Endodermal cell (in vitro differentiated cells): Measurements from ENCODE around the gene DYRK3. TPM values are rescaled to one million over a fixed set of nuclear protein-coding genes. Genes with fewer than 3 reads are reported as not detected.
A peak's percentile ranks its signal among the peaks of the same experiment; 100 is the strongest.

ENCODE experiments used
- DNase-seq: peaks from one replicate; pipeline ENCODE4 v3.0.0-alpha.2; 2017
- H3K27ac ChIP-seq: 2 replicates; pipeline ENCODE4 v1.5.1; 2013; ENCODE audit warnings: mild to moderate bottlenecking, low read depth, low read length, moderate library complexity
- H3K27me3 ChIP-seq: 2 replicates; pipeline ENCODE4 v1.6.1; 2013; ENCODE audit warnings: mild to moderate bottlenecking, low read length, moderate library complexity; ENCODE audit not compliant: insufficient read depth, control insufficient read depth, poor library complexity, severe bottlenecking
- H3K36me3 ChIP-seq: 2 replicates; pipeline ENCODE4 v1.7.0; 2013; ENCODE audit warnings: mild to moderate bottlenecking, low read length, moderate library complexity; ENCODE audit not compliant: control insufficient read depth, insufficient read depth
- H3K4me1 ChIP-seq: one replicate; pipeline ENCODE4 v1.7.0; 2013; ENCODE audit warnings: low read length; ENCODE audit not compliant: control insufficient read depth, insufficient read depth
- H3K4me3 ChIP-seq: 2 replicates; pipeline ENCODE4 v1.5.1; 2013; ENCODE audit warnings: mild to moderate bottlenecking, low read length, moderate library complexity
- H3K9ac ChIP-seq: 2 replicates; pipeline ENCODE4 v1.6.1; 2013; ENCODE audit warnings: mild to moderate bottlenecking, low read length, moderate library complexity; ENCODE audit not compliant: poor library complexity, severe bottlenecking; ENCODE audit errors: extremely low read depth
- H3K9me3 ChIP-seq: 2 replicates; pipeline ENCODE4 v1.6.1; 2013; ENCODE audit warnings: mild to moderate bottlenecking, low read length, moderate library complexity; ENCODE audit not compliant: control insufficient read depth
- H3K27ac Mint-ChIP-seq: 2 replicates; pipeline ENCODE4 v1.8.0; 2020; ENCODE audit warnings: mixed read lengths
- H3K27me3 Mint-ChIP-seq: 2 replicates; pipeline ENCODE4 v1.8.0; 2021; ENCODE audit warnings: mild to moderate bottlenecking, mixed read lengths; ENCODE audit not compliant: insufficient read depth
- H3K36me3 Mint-ChIP-seq: 2 replicates; pipeline ENCODE4 v1.8.0; 2020; ENCODE audit warnings: low read depth, mixed read lengths
- H3K4me1 Mint-ChIP-seq: 2 replicates; pipeline ENCODE4 v1.8.0; 2020; ENCODE audit warnings: mixed read lengths
- H3K4me3 Mint-ChIP-seq: 2 replicates; pipeline ENCODE4 v1.8.0; 2020; ENCODE audit warnings: mild to moderate bottlenecking, moderate library complexity, mixed read lengths
- H3K9me3 Mint-ChIP-seq: 2 replicates; pipeline ENCODE4 v1.8.0; 2020; ENCODE audit warnings: mild to moderate bottlenecking, mixed read lengths
- CTCF ChIP-seq: fragments of 200-600 bp; sonication (generic); conservative IDR thresholded peaks from 2 replicates; pipeline ENCODE4 v1.5.0; 2021; ENCODE audit warnings: antibody characterized with exemption, mild to moderate bottlenecking
- WGBS, 2 experiments: methylation state at CpG; one replicate each; pipeline versions ENCODE4 v1.1.5 to v1.1.7; 2013; ENCODE audit warnings: missing lambda C conversion rate in 2 of 2, mixed read lengths in 1 of 2; ENCODE audit not compliant: insufficient coverage in 1 of 2, insufficient read length in 1 of 2; 5-methylcytosine and 5-hydroxymethylcytosine counted together
- total RNA-seq, 2 donors: library from RNA; stranded (reverse); fragmentation: NEBNext Ultra II Directional in 1 of 2; extraction: Animal tissue kit (Norgen Biotek cat#: 25700) in 1 of 2; gene quantifications; 2 replicates in 1 of 2; 3 replicates in 1 of 2; pipeline ENCODE4 v1.2.1, GENCODE V29; 2021

Gene DYRK3
- total RNA-seq, 2 donors from 2014 or later: 9.0 to 13.5 TPM

- H3K4me3 Mint-ChIP-seq: no peak overlapping the region
- H3K27ac Mint-ChIP-seq: no peak overlapping the region
- Histone ChIP-seq H3K27me3 (no peaks in the 10 kb centered on the region), H3K4me1 (no peaks in the 10 kb centered on the region), H3K27ac (no peak overlapping the region), H3K4me3 (no peak overlapping the region), H3K9ac (no peak overlapping the region), H3K36me3 (peaks cover 72% of the 10 kb centered on the region), H3K9me3 (no peaks in the 10 kb centered on the region)
- TF ChIP-seq CTCF: no peak
- WGBS, 2 experiments: 91 to 100% methylated on average over 3 of the region's 3 CpGs
- H3K27me3 Mint-ChIP-seq: no peaks in the 10 kb centered on the region
- peaks cover 4% of the 10 kb centered on the region for H3K4me1 Mint-ChIP-seq
- peaks cover 52% of the 10 kb centered on the region for H3K36me3 Mint-ChIP-seq
- no peaks in the 10 kb centered on the region for H3K9me3 Mint-ChIP-seq
- no peak for DNase-seq
Observed at GRCh38 chr1:206600527-206600926, 34.8 kb upstream of the DYRK3 start.

- H3K9me3 Mint-ChIP-seq: no peaks in the 10 kb centered on the region
Observed at GRCh38 chr1:206604861-206605260, 30.5 kb upstream of the DYRK3 start.

GRCh38 chr1:206606867-206607266, 28.5 kb upstream of the DYRK3 start:
- Mint-ChIP-seq H3K9me3 (no peaks in the 10 kb centered on the region), H3K27ac (no peak overlapping the region), H3K27me3 (no peaks in the 10 kb centered on the region), H3K36me3 (peaks cover 30% of the 10 kb centered on the region), H3K4me3 (no peak overlapping the region), H3K4me1 (peaks cover 12% of the 10 kb centered on the region)
- no peak overlapping the region for H3K4me3 ChIP-seq
- H3K4me1 ChIP-seq: peaks cover 4% of the 10 kb centered on the region
- WGBS, 2 experiments: 39% methylated on average over 1 of the region's 3 CpGs; no CpG with 5 or more reads in 1 of the 2 experiments
- H3K9me3 ChIP-seq: no peaks in the 10 kb centered on the region
- peaks cover 47% of the 10 kb centered on the region for H3K36me3 ChIP-seq
- DNase-seq: peak; percentile 56
- no peaks in the 10 kb centered on the region for H3K27me3 ChIP-seq
- no peak overlapping the region for H3K27ac ChIP-seq
- peak; percentile 83 for TF ChIP-seq CTCF
- no peak overlapping the region for H3K9ac ChIP-seq

More at GRCh38 chr1:206604861-206605260, 30.5 kb upstream of the DYRK3 start:
- Histone ChIP-seq H3K36me3 (peaks cover 59% of the 10 kb centered on the region), H3K4me1 (no peaks in the 10 kb centered on the region), H3K9me3 (no peaks in the 10 kb centered on the region), H3K4me3 (no peak overlapping the region), H3K27me3 (no peaks in the 10 kb centered on the region), H3K27ac (no peak overlapping the region), H3K9ac (no peak overlapping the region)
- Mint-ChIP-seq H3K36me3 (peaks cover 29% of the 10 kb centered on the region), H3K27me3 (no peaks in the 10 kb centered on the region), H3K4me3 (no peak overlapping the region), H3K4me1 (peaks cover 4% of the 10 kb centered on the region), H3K27ac (no peak overlapping the region)
- 92 to 98% methylated on average over 5 of the region's 5 CpGs for WGBS, 2 experiments
- DNase-seq: no peak
- TF ChIP-seq CTCF: no peak
